GM19452 (cell line): ENCODE data around the gene ABCD3.
"Not testable (repeated sequence)": the region's sequence is repeated elsewhere in the genome, so short reads cannot be mapped to it uniquely, and the experiment has no call there.

Experiments
- ATAC-seq: cut with Tn5 transposase; IDR thresholded peaks from one replicate; pipeline ENCODE4 v1.9.1; 2021; ENCODE audit not compliant: unreplicated experiment

Gene ABCD3

GRCh38 chr1:94411237-94411636 lies 7.0 kb upstream of the ABCD3 start:
- ATAC-seq = peak; percentile 85

- no peak for ATAC-seq
Measured at GRCh38 chr1:94413311-94413710, 4.9 kb upstream of the ABCD3 start.

DNA sequence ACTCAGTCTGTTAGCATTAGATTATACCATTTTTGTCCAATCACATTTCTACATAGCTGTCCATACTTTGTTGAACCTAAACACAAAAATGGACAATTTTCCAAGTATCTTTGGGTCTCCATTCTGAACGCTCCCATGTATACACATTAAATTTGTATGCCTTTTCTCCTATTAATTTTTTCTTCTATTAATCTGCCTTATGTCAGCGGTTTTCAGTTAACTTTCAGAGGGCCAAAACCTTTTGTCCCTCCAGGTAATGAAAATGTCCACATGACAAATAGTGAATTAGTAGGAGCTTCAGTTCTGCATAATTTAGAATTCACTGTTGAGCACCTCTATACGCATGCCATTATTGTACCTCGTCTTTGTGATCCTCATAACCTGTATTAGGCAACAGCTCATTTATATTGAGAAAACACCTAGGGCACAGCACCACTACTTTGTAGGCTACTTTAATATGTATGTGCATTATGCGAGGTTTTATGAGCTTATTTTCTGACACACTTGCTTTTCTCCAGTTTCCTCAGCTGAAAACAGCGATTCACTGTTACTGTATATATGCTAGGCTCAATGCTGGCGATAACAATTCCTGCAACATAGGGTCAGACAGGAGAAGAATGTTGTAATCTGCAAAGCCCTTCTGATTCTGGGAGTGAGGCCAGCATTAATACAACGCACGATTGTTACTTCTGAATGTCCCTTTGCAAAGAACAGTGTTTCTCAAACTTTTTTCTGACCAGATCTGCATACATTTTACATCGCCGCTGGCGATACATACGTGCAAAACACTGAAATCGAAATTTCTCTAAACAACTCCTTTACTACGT lies 1.1 kb upstream of the ABCD3 start:
- ATAC-seq = no peak

GRCh38 chr1:94417728-94417977 lies 536 bp upstream of the ABCD3 start:
- ATAC-seq = no peak

GRCh38 chr1:94418664-94419655 lies 771 bp downstream of the ABCD3 start:
- ATAC-seq = peak; percentile 30

DNA sequence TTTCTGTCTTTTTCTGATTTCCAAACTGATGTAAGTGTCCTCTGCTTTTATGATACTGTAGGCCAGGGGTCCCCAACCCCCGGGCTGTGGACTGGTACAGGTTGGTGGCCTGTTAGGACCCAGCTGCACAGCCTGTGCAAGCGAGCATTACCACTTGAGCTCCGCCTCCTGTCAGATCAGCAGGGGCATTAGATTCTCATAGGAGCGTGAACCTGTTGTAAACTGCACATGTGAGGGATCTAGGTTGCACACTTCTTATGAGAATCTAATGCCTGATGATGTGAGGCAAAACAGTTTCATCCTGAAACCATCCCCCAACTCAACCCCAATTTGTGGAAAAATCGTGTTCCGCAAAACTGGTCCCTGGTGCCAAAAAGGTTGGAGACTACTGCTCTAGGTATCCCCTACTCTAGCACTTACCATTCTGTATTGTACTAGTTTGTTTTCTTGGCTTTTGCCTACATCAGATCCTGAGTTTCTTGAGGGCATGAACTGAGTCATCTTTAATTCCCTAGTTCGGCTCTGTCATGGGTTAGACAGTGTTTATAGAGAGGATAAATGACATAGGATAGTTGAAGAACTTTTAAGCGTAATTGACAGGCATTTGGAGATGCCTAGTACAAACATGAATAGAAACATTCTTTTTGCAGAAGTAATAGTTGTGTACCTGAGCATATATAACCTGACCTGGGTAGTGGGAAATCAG lies 4.1 kb downstream of the ABCD3 start:
- ATAC-seq = no peak

- ATAC-seq = no peak
Measured at GRCh38 chr1:94425821-94426484, 7.8 kb downstream of the ABCD3 start.

- ATAC-seq = not testable (repeated sequence)
Measured at GRCh38 chr1:94426485-94426870, 8.3 kb downstream of the ABCD3 start.

- no peak for ATAC-seq
Measured at GRCh38 chr1:94428441-94428840, 10.3 kb downstream of the ABCD3 start.

DNA sequence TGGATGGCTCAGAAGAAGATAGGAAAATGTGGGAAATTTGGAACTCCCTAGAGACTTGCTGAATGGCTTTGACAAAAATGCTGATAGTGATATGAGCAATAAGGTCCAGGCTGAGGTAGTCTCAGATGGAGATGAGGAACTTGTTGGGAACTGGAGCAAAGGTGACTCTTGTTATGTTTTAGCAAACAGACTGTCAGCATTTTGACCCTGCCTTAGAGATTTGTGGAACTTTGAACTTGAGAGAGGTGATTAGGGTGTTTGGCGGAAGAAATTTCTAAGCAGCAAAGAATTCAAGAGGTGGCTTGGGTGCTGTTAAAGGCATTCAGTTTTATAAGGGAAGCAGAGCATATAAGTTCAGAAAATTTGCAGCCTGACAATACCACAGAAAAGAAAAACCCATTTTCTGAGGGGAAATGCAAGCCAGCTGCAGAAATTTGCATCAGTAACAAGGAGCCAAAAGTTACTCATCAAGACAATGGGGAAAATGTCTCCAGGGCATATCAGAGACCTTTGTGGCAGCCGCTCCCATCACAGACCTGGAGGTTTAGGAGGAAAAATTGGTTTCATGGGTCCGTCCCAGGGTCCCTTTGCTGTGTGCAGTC lies 10.8 kb downstream of the ABCD3 start:
- ATAC-seq = not testable (repeated sequence)

DNA sequence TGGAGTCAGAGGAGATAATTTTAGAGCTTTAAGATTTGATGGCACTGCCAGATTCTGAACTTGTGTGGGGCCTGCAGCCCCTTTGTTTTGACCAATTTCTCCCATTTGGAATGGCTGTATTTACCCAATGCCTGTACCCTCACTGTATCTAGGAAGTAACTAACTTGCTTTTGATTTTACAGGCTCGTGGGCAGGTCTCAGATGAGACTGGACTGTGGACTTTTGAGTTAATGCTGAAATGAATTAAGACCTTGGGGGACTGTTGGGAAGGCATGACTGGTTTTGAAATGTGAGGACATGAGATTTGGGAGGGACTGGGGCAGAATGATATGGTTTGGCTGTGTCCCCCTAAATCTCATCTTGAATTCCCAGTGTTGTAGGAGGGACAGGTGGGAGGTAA lies 11.9 kb downstream of the ABCD3 start:
- not testable (repeated sequence) for ATAC-seq

GRCh38 chr1:94433866-94434265 lies 15.7 kb downstream of the ABCD3 start:
- no peak for ATAC-seq

GRCh38 chr1:94434365-94435045 lies 16.3 kb downstream of the ABCD3 start:
- ATAC-seq = no peak

GRCh38 chr1:94438692-94439276 lies 20.6 kb downstream of the ABCD3 start:
- no peak for ATAC-seq

GRCh38 chr1:94440088-94440487 lies 21.9 kb downstream of the ABCD3 start:
- no peak for ATAC-seq

- not testable (repeated sequence) for ATAC-seq
Measured at GRCh38 chr1:94443067-94443466, 24.9 kb downstream of the ABCD3 start.

DNA sequence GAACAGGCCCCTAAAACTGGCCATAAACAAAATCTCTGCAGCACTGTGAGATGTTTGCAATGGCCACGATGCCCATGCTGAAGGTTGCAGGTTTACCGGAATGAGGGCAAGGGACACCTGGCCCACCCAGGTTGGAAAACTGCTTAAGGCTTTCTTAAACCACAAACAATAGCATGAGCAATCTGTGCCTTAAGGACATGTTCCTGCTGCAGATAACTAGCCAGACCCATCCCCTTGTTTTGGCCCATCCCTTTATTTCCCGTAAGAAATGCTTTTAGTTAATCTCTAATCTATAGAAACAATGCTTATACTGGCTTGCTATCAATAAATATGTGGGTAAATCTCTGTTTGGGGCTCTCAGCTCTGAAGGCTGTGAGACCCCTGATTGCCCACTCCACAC lies 26.6 kb downstream of the ABCD3 start:
- not testable (repeated sequence) for ATAC-seq

DNA sequence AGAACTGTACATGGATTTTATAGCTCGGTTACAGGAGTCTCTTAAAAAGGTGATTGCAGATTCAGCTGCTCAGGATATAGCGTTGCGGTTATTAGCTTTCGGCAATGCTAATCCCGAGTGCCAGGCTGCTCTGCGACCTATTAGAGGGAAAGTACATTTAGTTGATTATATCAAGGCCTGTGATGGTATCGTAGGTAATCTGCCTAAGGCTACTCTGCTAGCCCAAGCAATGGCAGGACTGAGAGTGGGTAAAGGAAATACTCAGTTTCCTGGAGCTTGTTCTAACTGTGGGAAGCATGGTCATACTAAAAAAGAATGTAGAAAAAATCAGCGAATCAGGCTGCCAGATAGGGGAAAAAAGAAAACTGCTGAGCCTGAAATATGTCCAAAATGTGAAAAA lies 27.5 kb downstream of the ABCD3 start:
- ATAC-seq = not testable (repeated sequence)

DNA sequence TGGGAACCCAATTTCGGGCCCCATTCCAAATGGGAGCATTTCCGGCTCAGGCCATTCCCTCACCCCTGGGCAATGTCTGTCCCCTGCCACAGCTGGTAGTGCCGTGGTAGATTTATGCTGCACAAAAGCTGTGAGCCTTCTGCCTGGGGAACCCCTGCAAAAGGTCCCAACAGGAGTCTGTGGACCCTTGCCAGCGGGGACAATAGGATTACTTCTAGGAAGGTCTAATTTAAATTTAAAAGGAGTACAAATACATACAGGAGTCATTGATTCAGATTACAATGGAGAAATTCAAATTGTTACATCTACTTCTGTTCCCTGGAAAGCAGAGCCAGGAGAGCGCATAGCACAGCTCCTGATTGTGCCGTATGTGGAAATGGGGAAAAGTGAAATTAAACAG lies 28.0 kb downstream of the ABCD3 start:
- ATAC-seq = not testable (repeated sequence)

GRCh38 chr1:94448741-94449140 lies 30.6 kb downstream of the ABCD3 start:
- not testable (repeated sequence) for ATAC-seq
